ENCODE measurements around the gene ZNF318.

ZNF318 gene

GRCh38 chr6:43292341-43292740, 77.1 kb downstream of the ZNF318 start:
- H3K4me3 ChIP-seq, result no peak overlapping the region
- no peaks in the 10 kb centered on the region for H3K4me1 ChIP-seq
- no peaks in the 10 kb centered on the region for H3K9me3 ChIP-seq
- H3K27me3 ChIP-seq, result no peaks in the 10 kb centered on the region
- H3K36me3 ChIP-seq, result no peaks in the 10 kb centered on the region
- no peak for TF ChIP-seq CTCF (IDR thresholded peaks at IDR 0.05)
- intact Hi-C loops (cut with DNase I; ENCODE audit: low total_unique reads), result no loop called here
- no peak overlapping the region for H3K27ac ChIP-seq
- no peak for DNase-seq

- Histone ChIP-seq H3K4me3 (no peak overlapping the region), H3K27me3 (no peaks in the 10 kb centered on the region), H3K36me3 (no peaks in the 10 kb centered on the region), H3K27ac (no peak overlapping the region), H3K4me1 (no peaks in the 10 kb centered on the region), H3K9me3 (no peaks in the 10 kb centered on the region)
- no peak for TF ChIP-seq CTCF (IDR thresholded peaks at IDR 0.05)
- intact Hi-C loops (cut with DNase I; ENCODE audit: low total_unique reads), result no loop called here
- DNase-seq, result no peak
These were observed 77.7 kb downstream of the ZNF318 start for GRCh38 chr6:43291708-43292107.

GRCh38 chr6:43290905-43291355, 78.5 kb downstream of the ZNF318 start:
- Histone ChIP-seq H3K4me3 (no peak overlapping the region), H3K27ac (no peak overlapping the region), H3K9me3 (no peaks in the 10 kb centered on the region), H3K27me3 (peaks cover 0 to 6% of the 10 kb centered on the region in 2 donors), H3K4me1 (no peaks in the 10 kb centered on the region), H3K36me3 (no peaks in the 10 kb centered on the region)
- intact Hi-C loops (cut with DNase I; ENCODE audit: low total_unique reads), result no loop called here
- no peak for DNase-seq
- no peak for TF ChIP-seq CTCF (IDR thresholded peaks at IDR 0.05)

GRCh38 chr6:43290339-43290904, 79.0 kb downstream of the ZNF318 start:
- no peaks in the 10 kb centered on the region for H3K9me3 ChIP-seq
- no peak for DNase-seq
- intact Hi-C loops (cut with DNase I; ENCODE audit: low total_unique reads), result no loop called here
- H3K27me3 ChIP-seq, result peaks cover 0 to 11% of the 10 kb centered on the region in 2 donors
- no peak for TF ChIP-seq CTCF (IDR thresholded peaks at IDR 0.05)
- H3K27ac ChIP-seq, result no peak overlapping the region
- no peak overlapping the region for H3K4me3 ChIP-seq
- H3K36me3 ChIP-seq, result no peaks in the 10 kb centered on the region
- H3K4me1 ChIP-seq, result peaks cover 0 to 1% (median 0%) of the 10 kb centered on the region in 4 donors

GRCh38 chr6:43287717-43288679, 81.4 kb downstream of the ZNF318 start:
- no peak overlapping the region for H3K4me3 ChIP-seq
- H3K4me1 ChIP-seq, result peaks cover 0 to 8% (median 0%) of the 10 kb centered on the region in 4 donors
- TF ChIP-seq CTCF (IDR thresholded peaks at IDR 0.05), result no peak
- no peaks in the 10 kb centered on the region for H3K36me3 ChIP-seq
- peaks cover 0 to 35% of the 10 kb centered on the region in 2 donors for H3K27me3 ChIP-seq
- intact Hi-C loops (cut with DNase I; ENCODE audit: low total_unique reads), result no loop called here
- no peak for DNase-seq
- no peaks in the 10 kb centered on the region for H3K9me3 ChIP-seq
- no peak overlapping the region for H3K27ac ChIP-seq

Data from tibial artery (tissue), 4 donors.